NCI-H460 (cell line): ENCODE data around the gene ZNF281. TPM values are rescaled to one million over a fixed set of nuclear protein-coding genes. Genes with fewer than 3 reads are reported as not detected.
"Not testable (repeated sequence)": the region's sequence is repeated elsewhere in the genome, so short reads cannot be mapped to it uniquely, and the experiment has no call there.

Experiments
- DNase-seq: peaks from one replicate; pipeline ENCODE4 v3.0.0-alpha.2; 2016; ENCODE audit warnings: low read depth; ENCODE audit errors: extremely low read depth
- total RNA-seq: library from RNA; depleted of rRNA; stranded (reverse); fragments of >200 nt; shearing (Covaris generic); gene quantifications from 2 replicates; pipeline ENCODE4 v1.2.3, GENCODE V29; 2014

The ZNF281 gene
- total RNA-seq, 1 experiment from 2014 or later, result 21.7 TPM

GRCh38 chr1:200433586-200433985 is 23.8 kb upstream of the ZNF281 start:
- DNase-seq, result no peak

- DNase-seq, result no peak
Measured at GRCh38 chr1:200432586-200432985, 22.8 kb upstream of the ZNF281 start.

- no peak for DNase-seq
Measured at GRCh38 chr1:200429221-200429751, 19.4 kb upstream of the ZNF281 start.

- no peak for DNase-seq
Measured at GRCh38 chr1:200428482-200429205, 18.8 kb upstream of the ZNF281 start.

GRCh38 chr1:200427744-200428143 is 17.9 kb upstream of the ZNF281 start:
- DNase-seq, result no peak

GRCh38 chr1:200426196-200426595 is 16.4 kb upstream of the ZNF281 start:
- DNase-seq, result no peak

GRCh38 chr1:200423235-200423634 is 13.4 kb upstream of the ZNF281 start:
- DNase-seq, result no peak

- DNase-seq, result no peak
Measured at GRCh38 chr1:200422211-200422610, 12.4 kb upstream of the ZNF281 start.

- DNase-seq, result peak; percentile 92
Measured at GRCh38 chr1:200415789-200416593, 6.2 kb upstream of the ZNF281 start.

- DNase-seq, result no peak
Measured at GRCh38 chr1:200415227-200415626, 5.4 kb upstream of the ZNF281 start.

- no peak for DNase-seq
Measured at GRCh38 chr1:200414657-200415056, 4.8 kb upstream of the ZNF281 start.

- DNase-seq, result not testable (repeated sequence)
Measured at GRCh38 chr1:200413766-200414165, 3.9 kb upstream of the ZNF281 start.

GRCh38 chr1:200411406-200412257 is 1.8 kb upstream of the ZNF281 start:
- DNase-seq, result peak; percentile 55

- DNase-seq, result no peak
Measured at GRCh38 chr1:200410566-200410878, 686 bp upstream of the ZNF281 start.

GRCh38 chr1:200409203-200409760 is 554 bp downstream of the ZNF281 start:
- no peak for DNase-seq

GRCh38 chr1:200406161-200406797 is 3.6 kb downstream of the ZNF281 start:
- DNase-seq, result no peak

- no peak for DNase-seq
Measured at GRCh38 chr1:200405264-200405663, 4.6 kb downstream of the ZNF281 start.

GRCh38 chr1:200401708-200402107 is 8.1 kb downstream of the ZNF281 start:
- DNase-seq, result no peak

- DNase-seq, result no peak
Measured at GRCh38 chr1:200401263-200401662, 8.6 kb downstream of the ZNF281 start.

- no peak for DNase-seq
Measured at GRCh38 chr1:200400556-200400955, 9.3 kb downstream of the ZNF281 start.
